ENCODE data around the gene IKBKE.

Gene IKBKE

DNA sequence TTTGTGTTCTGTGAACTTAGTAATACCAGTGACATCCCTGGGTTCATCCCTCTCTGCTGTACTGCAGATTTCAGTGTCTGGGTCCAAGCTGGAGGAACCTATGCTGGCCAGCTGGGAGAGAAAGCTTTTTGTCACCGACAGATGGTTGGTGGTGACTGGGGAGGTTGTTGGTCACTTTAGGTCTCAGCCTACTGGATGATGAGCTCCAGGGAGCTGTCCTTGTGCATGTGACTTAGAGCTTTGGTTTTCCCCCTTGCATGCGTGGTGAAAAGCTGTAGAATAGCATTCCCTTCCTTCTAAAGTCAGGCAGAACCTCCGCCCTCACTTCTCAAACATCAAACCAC, 22.9 kb upstream of the IKBKE start:
- TF ChIP-seq, protein P1, sequence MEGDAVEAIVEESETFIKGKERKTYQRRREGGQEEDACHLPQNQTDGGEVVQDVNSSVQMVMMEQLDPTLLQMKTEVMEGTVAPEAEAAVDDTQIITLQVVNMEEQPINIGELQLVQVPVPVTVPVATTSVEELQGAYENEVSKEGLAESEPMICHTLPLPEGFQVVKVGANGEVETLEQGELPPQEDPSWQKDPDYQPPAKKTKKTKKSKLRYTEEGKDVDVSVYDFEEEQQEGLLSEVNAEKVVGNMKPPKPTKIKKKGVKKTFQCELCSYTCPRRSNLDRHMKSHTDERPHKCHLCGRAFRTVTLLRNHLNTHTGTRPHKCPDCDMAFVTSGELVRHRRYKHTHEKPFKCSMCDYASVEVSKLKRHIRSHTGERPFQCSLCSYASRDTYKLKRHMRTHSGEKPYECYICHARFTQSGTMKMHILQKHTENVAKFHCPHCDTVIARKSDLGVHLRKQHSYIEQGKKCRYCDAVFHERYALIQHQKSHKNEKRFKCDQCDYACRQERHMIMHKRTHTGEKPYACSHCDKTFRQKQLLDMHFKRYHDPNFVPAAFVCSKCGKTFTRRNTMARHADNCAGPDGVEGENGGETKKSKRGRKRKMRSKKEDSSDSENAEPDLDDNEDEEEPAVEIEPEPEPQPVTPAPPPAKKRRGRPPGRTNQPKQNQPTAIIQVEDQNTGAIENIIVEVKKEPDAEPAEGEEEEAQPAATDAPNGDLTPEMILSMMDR (IDR thresholded peaks at IDR 0.05) = no peak

DNA sequence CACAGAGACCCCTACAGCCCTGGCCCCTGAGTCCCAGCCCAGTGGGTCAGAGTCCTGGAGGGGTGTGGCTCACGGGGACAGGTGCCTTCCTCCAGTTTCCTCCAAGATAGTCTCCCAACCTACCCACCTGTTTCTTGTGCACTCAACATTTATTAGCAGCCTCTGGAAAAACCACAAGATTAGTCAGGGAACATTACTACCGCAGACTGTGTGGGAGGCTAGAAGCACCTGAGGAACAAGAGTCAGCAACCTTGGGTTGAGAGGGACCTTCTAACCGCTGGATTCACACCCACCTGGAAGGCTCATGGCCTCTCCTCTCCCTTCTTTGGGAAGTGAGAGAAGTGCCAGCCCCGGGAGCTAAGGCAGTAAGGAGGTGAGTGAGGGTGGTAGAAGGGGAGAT, 22.5 kb upstream of the IKBKE start:
- TF ChIP-seq, protein P1 (IDR thresholded peaks at IDR 0.05) = no peak

DNA sequence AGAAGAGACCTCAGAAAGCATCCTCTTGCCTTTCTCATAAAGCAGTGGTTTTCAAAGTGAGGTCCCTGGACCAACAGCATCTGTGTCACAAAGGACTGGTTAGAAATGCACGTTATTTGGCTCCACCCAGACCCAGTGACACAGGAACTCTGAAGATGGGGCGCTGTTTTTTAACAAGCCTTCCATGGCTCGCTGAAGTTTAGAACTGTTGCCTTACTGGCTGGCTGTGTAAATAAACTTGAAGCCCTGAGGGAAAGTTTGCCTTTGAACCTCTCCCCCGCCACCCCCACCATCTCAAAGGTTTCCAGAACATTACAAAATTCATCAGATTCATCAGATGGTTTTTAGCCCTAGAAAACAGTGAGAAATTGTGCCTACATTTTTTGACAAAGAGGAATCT, 21.8 kb upstream of the IKBKE start:
- TF ChIP-seq, protein P1 (IDR thresholded peaks at IDR 0.05) = no peak

DNA sequence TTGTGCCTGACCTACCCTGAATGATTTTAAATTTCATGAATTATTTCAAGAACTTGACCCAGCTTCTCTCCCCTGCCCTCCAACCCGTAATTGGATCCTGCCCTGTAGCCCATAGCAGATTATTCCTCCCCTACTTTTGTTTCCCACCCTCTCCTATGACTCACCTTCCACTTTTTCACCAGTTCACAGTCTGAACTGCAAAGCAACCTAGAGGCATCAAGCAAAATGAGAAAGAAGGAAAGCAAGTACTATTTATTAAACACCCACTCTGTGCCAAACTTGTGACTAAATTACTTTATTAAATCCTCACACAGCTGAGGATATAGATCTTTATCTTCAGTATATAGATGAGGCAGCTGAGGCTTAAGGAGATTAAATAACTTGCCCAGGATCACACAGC, 20.7 kb upstream of the IKBKE start:
- TF ChIP-seq, protein P1 (IDR thresholded peaks at IDR 0.05) = no peak

DNA sequence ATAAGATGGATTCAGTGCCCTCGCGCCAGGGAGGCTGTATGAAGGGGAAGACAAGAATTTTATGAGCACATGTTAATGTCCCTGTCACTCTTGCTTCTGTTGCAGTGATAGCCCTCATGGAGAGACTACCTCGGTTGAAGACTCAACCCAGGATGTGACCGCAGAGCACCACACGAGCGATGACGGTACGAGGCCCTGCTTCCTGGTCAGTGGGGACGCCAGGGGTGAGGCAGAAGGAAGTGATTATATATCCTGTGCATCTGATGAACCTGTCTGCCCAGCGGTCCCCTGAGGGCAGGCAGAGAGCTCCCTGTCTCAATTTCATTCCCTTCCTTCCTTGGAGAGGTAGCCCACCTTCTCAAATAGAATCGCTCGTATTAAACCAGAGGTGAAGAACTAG, 20.0 kb upstream of the IKBKE start:
- TF ChIP-seq, protein P1 (IDR thresholded peaks at IDR 0.05) = no peak

DNA sequence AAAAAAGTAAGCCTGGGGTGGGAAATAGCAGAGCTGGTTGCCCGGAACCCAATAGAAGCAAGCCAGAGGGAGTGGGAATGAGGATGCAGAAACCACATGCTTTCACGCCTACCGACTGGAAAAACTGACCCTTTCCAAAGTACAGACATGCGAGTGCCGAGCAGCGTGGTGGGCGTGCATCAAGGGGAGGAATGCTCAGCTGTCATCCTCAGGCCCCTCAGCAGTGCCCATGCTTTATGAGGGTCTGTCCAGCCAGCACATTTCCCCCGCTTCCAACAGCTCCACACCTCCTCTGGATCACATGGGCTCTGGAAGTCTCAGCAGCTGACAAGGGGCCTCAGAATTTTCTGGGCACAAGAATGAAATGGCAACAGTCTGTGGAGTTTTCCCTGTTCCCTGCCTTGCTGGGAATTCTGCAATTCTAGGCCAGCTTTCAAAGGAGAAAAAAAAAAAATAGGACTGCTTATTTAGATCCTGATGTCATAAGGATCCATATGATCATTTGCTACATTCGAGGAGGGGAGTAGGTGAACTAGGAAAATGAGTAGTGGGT, 19.1 kb upstream of the IKBKE start:
- TF ChIP-seq, protein P1 (IDR thresholded peaks at IDR 0.05) = no peak

DNA sequence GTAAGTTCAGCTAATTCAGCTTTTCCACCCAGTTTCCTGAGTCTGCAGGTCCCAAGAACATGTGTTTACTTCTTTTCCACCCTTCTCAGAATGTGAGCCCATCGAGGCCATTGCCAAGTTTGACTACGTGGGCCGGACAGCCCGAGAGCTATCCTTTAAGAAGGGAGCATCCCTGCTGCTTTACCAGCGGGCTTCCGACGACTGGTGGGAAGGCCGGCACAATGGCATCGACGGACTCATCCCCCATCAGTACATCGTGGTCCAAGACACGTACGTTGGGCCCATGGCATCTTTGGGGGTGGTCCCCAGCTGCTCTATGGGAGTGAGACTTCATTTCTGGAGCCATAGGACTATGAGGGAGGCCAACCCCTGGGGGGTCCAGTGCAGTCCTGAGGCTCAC, 17.2 kb upstream of the IKBKE start:
- TF ChIP-seq, protein P1 (IDR thresholded peaks at IDR 0.05) = no peak

DNA sequence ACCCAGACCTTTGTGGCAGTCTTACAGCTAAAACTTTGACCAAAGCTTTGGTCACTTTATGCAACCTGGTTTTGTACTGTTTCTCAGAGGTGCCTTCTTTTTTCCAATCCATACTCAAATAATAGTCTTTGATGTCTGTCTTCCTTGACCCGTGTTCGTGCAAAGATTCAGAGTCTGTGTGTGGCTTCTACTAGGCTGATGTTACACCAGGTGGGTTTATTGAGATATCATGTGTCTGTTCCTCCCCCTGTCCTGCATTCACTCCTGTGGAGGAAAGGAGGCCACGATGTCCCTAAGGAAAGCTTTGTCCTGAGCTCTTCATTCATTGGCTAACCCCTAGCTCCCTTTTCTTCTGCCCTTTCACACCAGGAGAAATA, 15.0 kb upstream of the IKBKE start:
- TF ChIP-seq, protein P1 (IDR thresholded peaks at IDR 0.05) = no peak

All from LNCAP (cell line).